HG03342 (cell line): ENCODE results near the gene ARX.

Source experiments
- ATAC-seq: cut with Tn5 transposase; IDR thresholded peaks from one replicate; pipeline ENCODE4 v1.9.1; 2021; ENCODE audit warnings: mild to moderate bottlenecking, moderate library complexity; ENCODE audit not compliant: unreplicated experiment

The ARX gene

GRCh38 chrX:25001808-25002660 lies 13.7 kb downstream of the ARX start:
- ATAC-seq, result no peak

GRCh38 chrX:24999511-24999910 lies 16.3 kb downstream of the ARX start:
- no peak for ATAC-seq

GRCh38 chrX:24996096-24996709 lies 19.6 kb downstream of the ARX start:
- no peak for ATAC-seq

- ATAC-seq, result no peak
Measured at GRCh38 chrX:24993879-24994278, 21.9 kb downstream of the ARX start.

GRCh38 chrX:24990535-24990934 lies 25.2 kb downstream of the ARX start:
- no peak for ATAC-seq

GRCh38 chrX:24988314-24988713 lies 27.5 kb downstream of the ARX start:
- ATAC-seq, result no peak

GRCh38 chrX:24987731-24988130 lies 28.0 kb downstream of the ARX start:
- ATAC-seq, result no peak

- ATAC-seq, result no peak
Measured at GRCh38 chrX:24985120-24985519, 30.6 kb downstream of the ARX start.

GRCh38 chrX:24983931-24984330 lies 31.8 kb downstream of the ARX start:
- ATAC-seq, result no peak

- no peak for ATAC-seq
Measured at GRCh38 chrX:24982306-24982965, 33.3 kb downstream of the ARX start.

GRCh38 chrX:24981030-24981429 lies 34.7 kb downstream of the ARX start:
- no peak for ATAC-seq

GRCh38 chrX:24979081-24979480 lies 36.7 kb downstream of the ARX start:
- ATAC-seq, result no peak

GRCh38 chrX:24969812-24970211 lies 46.0 kb downstream of the ARX start:
- no peak for ATAC-seq

GRCh38 chrX:24965372-24965771 lies 50.4 kb downstream of the ARX start:
- no peak for ATAC-seq

- ATAC-seq, result no peak
Measured at GRCh38 chrX:24963823-24964222, 51.9 kb downstream of the ARX start.

- no peak for ATAC-seq
Measured at GRCh38 chrX:24961809-24962208, 54.0 kb downstream of the ARX start.

GRCh38 chrX:24956828-24957227 lies 58.9 kb downstream of the ARX start:
- ATAC-seq, result no peak

GRCh38 chrX:24955372-24955930 lies 60.3 kb downstream of the ARX start:
- no peak for ATAC-seq

- ATAC-seq, result no peak
Measured at GRCh38 chrX:24954732-24955131, 61.0 kb downstream of the ARX start.
